GM19240 (cell line): ENCODE measurements around the gene ACVR1.

ENCODE experiments used
- DNase-seq: peaks from one replicate; pipeline ENCODE4 v3.0.0; 2011; ENCODE audit warnings: low spot score; ENCODE audit not compliant: insufficient read length

Gene ACVR1

GRCh38 chr2:157793053-157793612 is 83.0 kb downstream of the ACVR1 start:
- DNase-seq: no peak

DNA sequence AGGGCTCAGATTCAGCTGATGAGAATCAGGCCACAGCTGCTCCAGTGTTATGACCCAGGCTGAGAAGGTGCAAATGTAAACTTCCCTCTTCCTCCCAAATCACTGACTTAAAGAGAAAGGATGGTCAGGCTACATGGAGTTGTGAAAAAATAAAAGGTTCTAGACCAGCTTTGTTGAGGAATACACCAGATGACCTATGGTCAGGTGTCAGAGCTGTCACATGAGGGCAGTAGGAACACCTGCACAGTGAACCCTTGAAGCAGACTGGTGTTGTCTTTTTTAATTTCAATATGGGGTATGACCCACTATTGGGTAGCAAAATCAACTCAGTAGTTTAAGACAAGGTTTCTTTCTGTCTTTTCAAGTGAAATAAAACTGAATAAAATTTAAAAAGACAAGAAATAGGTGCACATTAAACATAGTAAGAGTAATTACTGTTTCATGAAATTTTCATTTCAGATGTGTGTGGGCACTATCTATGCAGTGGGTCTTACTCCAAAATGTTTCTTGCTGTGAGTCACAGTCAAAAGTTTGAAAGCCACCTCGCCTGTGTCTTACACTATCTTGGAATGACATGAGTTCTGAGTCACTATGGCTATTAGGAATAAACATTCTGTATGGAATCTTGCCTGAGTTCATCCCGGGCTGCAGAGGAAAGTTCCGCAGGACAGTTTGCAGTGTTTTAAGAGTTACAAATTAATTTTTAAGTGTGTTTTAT is 83.6 kb downstream of the ACVR1 start:
- DNase-seq: no peak

GRCh38 chr2:157790780-157791179 is 85.3 kb downstream of the ACVR1 start:
- no peak for DNase-seq

DNA sequence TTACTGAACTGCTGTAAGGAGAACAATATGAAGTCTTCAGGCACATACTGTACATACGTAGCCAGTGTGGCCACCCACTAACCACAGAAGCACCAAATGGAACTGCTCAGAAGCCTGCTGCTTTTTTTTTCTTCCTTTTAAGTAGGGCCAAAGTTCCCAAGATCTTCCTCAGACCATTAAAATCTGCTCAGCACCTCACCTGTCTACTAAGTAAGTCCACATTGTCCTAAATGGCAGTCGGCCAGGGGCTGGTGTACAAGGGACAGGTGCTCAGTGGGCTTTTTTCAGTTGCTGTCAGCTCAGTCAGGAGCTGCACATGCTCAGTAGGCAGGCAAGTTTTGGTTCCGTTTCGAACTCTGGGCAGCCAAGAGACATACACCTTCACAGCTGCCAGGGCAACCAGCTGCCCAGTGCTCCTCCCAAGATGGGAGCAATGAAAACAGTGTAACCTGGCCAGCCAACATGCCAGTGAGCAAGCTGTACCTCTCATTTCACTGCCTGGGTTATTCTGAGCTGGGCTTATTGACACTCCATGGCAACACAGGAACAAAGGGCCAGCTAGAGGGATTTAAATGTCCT is 86.1 kb downstream of the ACVR1 start:
- no peak for DNase-seq

GRCh38 chr2:157789256-157789655 is 86.9 kb downstream of the ACVR1 start:
- DNase-seq: no peak

DNA sequence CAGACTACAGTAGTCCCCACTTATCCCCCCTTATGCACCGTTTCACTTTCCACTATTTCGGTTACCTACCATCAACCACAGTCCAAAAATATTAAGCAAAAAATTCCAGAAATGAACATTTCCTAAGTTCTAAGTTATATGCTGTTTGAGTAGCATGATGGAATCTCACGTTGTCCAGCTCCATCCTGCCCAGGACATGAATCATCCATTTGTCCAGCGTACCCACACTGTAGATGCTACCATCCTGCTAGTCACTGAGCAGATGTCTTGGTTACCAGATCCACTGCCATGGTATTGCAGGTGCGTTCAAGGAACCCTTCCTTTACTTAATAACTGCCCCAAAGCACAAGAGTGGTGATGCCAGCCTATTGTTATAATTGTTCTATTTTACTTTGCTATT is 87.9 kb downstream of the ACVR1 start:
- DNase-seq: no peak

DNA sequence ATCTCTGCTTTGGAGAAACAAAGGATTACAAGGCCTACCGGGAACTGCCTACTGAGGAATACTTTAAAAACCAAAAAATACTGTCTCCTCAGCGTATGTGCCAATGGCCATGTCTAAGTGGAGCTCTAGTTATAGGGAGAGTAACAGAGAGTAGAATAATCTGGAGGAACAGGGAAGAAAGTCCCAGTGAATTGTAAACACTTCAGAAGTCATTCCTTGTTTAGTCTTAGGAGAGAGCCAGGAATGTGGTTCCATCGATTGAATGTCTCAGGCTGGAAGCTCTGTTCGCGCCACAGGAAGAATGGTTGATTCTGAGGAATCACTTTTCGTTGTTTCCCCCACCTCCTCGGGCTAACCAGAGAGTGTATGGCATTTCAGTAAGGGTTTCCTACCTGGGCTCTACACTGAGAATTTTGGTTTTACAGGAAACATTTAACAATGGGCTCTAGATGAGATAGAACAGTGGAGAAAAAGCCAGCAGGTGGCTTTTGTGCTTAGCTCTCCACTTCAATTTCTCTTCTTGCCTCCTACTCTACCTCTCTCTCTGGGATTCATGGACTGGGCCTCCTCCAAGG is 88.7 kb downstream of the ACVR1 start:
- no peak for DNase-seq

GRCh38 chr2:157786663-157787363 is 89.3 kb downstream of the ACVR1 start:
- DNase-seq: no peak

DNA sequence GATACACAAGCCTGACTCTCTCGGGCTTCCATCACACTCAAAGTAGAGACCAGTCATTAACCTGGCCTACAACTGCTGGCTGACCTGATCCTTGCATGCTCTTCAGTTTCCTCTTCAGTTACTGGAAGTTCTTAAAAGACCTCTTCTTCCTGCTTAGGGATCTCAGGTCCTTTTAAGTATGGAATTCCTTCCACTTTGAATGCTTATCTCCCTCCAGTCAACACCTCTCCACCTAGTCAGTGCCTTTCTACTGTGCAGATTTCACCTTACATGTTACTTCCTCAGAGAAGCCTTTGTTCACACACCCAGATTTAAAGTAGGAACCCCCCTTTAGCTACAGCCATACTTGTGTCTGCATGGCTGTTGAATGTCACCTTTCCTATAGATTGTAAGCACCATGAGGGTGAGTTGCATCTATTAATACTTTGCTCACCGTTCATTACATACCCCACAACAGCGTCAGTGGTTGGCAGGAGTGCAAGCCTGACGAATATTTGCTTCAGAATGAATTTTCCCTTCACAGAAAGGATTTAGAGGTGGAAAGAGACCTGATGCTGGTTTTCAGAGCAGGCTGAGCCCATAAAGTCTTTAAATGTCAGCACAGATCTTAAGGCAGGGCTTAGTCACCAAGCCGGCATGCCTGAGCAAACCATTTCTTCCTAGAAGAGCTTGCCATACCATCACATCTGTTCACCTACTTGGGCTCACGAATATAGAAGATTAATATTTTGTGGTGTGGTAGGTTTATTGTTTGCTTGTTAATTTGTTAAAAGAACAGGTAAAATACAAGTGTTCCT is 90.1 kb downstream of the ACVR1 start:
- no peak for DNase-seq

- DNase-seq: no peak
These were observed 90.9 kb downstream of the ACVR1 start for GRCh38 chr2:157785200-157785599.

DNA sequence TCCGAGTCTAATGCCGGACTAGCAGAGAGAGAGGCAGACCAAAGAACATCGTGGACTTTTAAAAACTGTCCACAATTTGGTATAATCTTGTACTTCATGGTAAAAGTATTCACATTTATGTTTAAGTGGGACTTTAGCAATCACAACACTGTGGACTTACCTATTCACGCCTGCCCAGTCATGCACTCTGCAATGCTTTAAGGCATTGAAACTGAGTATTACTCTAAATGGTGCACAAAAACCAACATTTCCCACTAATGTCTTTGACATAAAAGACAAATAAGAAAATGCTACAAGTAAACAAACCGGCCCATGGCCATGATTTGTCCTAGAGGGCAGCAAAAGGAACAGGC is 91.3 kb downstream of the ACVR1 start:
- DNase-seq: no peak

- no peak for DNase-seq
These were observed 91.8 kb downstream of the ACVR1 start for GRCh38 chr2:157784169-157784822.

- no peak for DNase-seq
These were observed 92.9 kb downstream of the ACVR1 start for GRCh38 chr2:157783245-157783644.

GRCh38 chr2:157782057-157782845 is 93.9 kb downstream of the ACVR1 start:
- no peak for DNase-seq

- no peak for DNase-seq
These were observed 95.9 kb downstream of the ACVR1 start for GRCh38 chr2:157780211-157780610.

- DNase-seq: no peak
These were observed 96.3 kb downstream of the ACVR1 start for GRCh38 chr2:157779794-157780193.

DNA sequence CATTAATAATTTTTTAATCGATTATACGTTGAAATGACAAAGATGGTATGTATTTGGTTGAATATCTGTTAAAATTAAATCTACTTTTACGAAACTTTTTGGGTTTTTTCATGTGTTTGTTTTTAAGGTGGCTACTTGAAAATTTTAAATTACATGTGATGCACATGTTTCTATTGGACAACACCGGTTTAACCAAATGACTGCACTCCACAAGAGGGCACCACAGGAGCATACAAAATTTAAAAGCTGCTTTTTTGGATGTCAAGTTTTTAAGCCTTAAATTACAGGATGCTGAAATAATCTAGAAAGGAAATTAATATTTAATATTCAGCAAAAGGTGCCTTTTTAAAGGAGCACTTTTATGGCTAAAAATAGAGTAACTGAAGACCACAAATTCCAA is 98.7 kb downstream of the ACVR1 start:
- no peak for DNase-seq

DNA sequence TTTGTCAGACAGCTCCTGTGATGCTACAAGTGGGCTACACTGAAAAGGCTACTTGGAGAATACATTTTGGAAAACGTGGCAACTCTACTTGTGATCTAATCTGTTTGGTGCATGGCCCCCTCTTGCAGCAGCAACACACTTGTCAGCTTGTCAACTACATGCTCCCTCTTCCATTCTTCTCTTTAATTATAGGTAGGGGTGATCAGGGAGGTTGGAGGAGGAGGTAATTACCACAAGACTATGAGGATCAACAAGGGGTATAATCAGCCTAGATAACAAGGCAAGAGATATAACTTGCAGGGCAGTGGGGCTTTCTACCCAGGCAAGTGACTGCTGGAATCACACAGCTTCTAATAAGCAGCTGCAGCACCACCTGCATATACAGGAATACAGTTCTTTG is 104.9 kb downstream of the ACVR1 start:
- no peak for DNase-seq

DNA sequence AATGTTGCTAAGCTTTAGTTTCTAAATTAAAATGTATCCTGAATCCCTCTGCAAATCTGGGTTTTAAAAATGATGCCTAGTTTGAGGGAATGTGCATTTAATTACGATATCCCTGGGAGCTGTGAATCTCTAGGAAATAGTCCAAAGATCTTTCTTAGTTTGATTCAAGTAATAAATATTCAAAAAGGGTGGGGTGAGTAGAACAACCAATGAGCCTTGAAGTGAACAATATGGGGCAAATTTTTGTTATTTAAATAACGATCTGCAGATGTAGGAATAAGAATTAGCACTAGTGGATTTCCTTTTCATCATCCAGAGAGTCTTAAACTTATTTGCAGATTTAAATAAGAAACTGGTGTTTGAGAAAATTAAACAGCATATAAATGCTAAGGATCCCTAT is 106.3 kb downstream of the ACVR1 start:
- no peak for DNase-seq

DNA sequence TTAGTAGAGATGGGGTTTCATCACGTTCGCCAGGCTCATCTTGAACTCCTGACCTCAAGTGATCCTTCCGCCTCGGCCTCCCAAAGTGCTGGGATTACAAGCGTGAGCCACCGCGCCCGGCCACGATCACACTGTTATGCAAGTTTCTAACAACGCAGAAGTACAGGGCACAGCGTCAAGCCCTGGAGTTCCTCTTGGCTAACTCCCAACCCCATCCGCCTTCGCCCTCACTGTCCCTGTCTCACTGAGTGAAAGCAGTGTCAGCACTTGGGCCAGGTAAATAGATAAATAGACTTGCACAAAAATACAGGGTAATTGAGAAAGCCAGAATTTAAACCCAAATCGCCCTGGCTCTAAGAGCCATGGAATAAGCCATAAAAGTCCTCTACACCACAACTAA is 111.7 kb downstream of the ACVR1 start:
- no peak for DNase-seq
